Keratinocyte (primary cell): Measurements from ENCODE around the gene RAB11FIP2.

Source experiments
- CTCF ChIP-seq, 3 experiments: IDR thresholded peaks in 1 of 3; conservative IDR thresholded peaks in 1 of 3; optimal IDR thresholded peaks in 1 of 3; 2 replicates in 2 of 3; 3 replicates in 1 of 3; pipeline versions ENCODE3 to v1.5.1; 2011; ENCODE audit warnings: low read length in 3 of 3, mild to moderate bottlenecking in 3 of 3, moderate library complexity in 2 of 3, control low read depth in 1 of 3, inconsistent platforms in 1 of 3; ENCODE audit not compliant: insufficient read depth in 2 of 3; ENCODE audit errors: extremely low read depth in 1 of 3
- EZH2 ChIP-seq: IDR thresholded peaks from one replicate; pipeline ENCODE4 v1.6.1; 2012; ENCODE audit warnings: inconsistent platforms, mild to moderate bottlenecking, low read length, moderate library complexity

- TF ChIP-seq CTCF (optimal IDR thresholded peaks at IDR 0.05 in 1 of 3, IDR thresholded peaks at IDR 0.05 in 1 of 3, conservative IDR thresholded peaks at IDR 0.05 in 1 of 3; ENCODE audit: extremely low read depth in 1 of 3, insufficient read depth in 2 of 3, low read length in 3 of 3) (no peak), EZH2 (no peak)
Measured at GRCh38 chr10:118092209-118092608, 45.5 kb upstream of the RAB11FIP2 start.
